CD8-positive, alpha-beta memory T cell (primary cell): ENCODE data around the gene TRH. TPM values are rescaled to one million over a fixed set of nuclear protein-coding genes. Genes with fewer than 3 reads are reported as not detected.
A peak's percentile ranks its signal among the peaks of the same experiment; 100 is the strongest.

Experiments used
- CTCF ChIA-PET: fragments of 350-600 bp; sonication (Branson Sonifier 250); formaldehyde crosslinking; loops from one replicate; lab custom pipeline; 2021; ENCODE audit warnings: antibody characterized with exemption; lab: Charles Lee
- POLR2A ChIA-PET: fragments of 350-600 bp; sonication (Branson Sonifier 250); formaldehyde crosslinking; loops from one replicate; lab custom pipeline; 2021; ENCODE audit warnings: antibody characterized with exemption; lab: Charles Lee
- DNase-seq, 5 donors: peaks; one replicate each; pipeline versions ENCODE4 v3.0.0 to v3.0.0-alpha.2; 2020 to 2022; ENCODE audit warnings: mixed read lengths in 1 of 5
- H3K27ac ChIP-seq: one replicate; pipeline ENCODE4 v1.7.0; 2013; ENCODE audit warnings: low read depth, mild to moderate bottlenecking, low read length, moderate library complexity
- H3K27me3 ChIP-seq: 2 replicates; pipeline ENCODE4 v1.7.0; 2013; ENCODE audit warnings: low read length, mild to moderate bottlenecking; ENCODE audit not compliant: insufficient read depth, poor library complexity, severe bottlenecking
- H3K36me3 ChIP-seq: 2 replicates; pipeline ENCODE4 v1.7.0; 2013; ENCODE audit warnings: mild to moderate bottlenecking, low read length, moderate library complexity; ENCODE audit not compliant: insufficient read depth
- H3K4me1 ChIP-seq: 2 replicates; pipeline ENCODE4 v1.7.0; 2013; ENCODE audit warnings: mild to moderate bottlenecking, low read length, moderate library complexity; ENCODE audit not compliant: insufficient read depth
- H3K4me3 ChIP-seq: 2 replicates; pipeline ENCODE4 v1.7.0; 2013; ENCODE audit warnings: mild to moderate bottlenecking, low read length
- H3K9me3 ChIP-seq: 2 replicates; pipeline ENCODE4 v1.7.0; 2013; ENCODE audit warnings: mild to moderate bottlenecking, low read length
- H3K27ac Mint-ChIP-seq, 8 donors: one replicate each; pipeline ENCODE4 v1.8.0; 2020 to 2021; ENCODE audit warnings: mixed read lengths in 8 of 8, mild to moderate bottlenecking in 6 of 8, inconsistent platforms in 3 of 8, moderate library complexity in 3 of 8
- H3K27me3 Mint-ChIP-seq, 2 donors: one replicate each; pipeline ENCODE4 v1.8.0; 2020 to 2021; ENCODE audit warnings: mixed read lengths in 2 of 2, mild to moderate bottlenecking in 1 of 2, moderate library complexity in 1 of 2
- H3K36me3 Mint-ChIP-seq, 3 donors: one replicate each; pipeline ENCODE4 v1.8.0; 2020 to 2021; ENCODE audit warnings: mixed read lengths in 3 of 3, inconsistent platforms in 1 of 3, mild to moderate bottlenecking in 1 of 3
- H3K4me1 Mint-ChIP-seq, 3 donors: one replicate each; pipeline ENCODE4 v1.8.0; 2020 to 2021; ENCODE audit warnings: mixed read lengths in 3 of 3, inconsistent platforms in 1 of 3, mild to moderate bottlenecking in 1 of 3
- H3K4me3 Mint-ChIP-seq, 7 donors: one replicate each; pipeline ENCODE4 v1.8.0; 2020 to 2021; ENCODE audit warnings: mixed read lengths in 7 of 7, mild to moderate bottlenecking in 6 of 7, moderate library complexity in 4 of 7, inconsistent platforms in 2 of 7
- H3K9me3 Mint-ChIP-seq, 5 donors: one replicate each; pipeline ENCODE4 v1.8.0; 2020 to 2022; ENCODE audit warnings: mixed read lengths in 5 of 5, mild to moderate bottlenecking in 3 of 5, moderate library complexity in 2 of 5, inconsistent platforms in 1 of 5
- polyA plus RNA-seq: library from polyadenylated mRNA; unstranded; fragments of 300-500 nt; fragmentation: Illumina TruSeq; gene quantifications from one replicate; pipeline ENCODE4 v1.2.3, GENCODE V29; 2021
- total RNA-seq, 2 experiments: library from RNA; stranded (reverse); gene quantifications; one replicate each; pipeline ENCODE4 v1.2.3, GENCODE V29; 2021

The TRH gene
- total and polyA plus RNA-seq, 3 experiments from 2014 or later: not detected

DNA sequence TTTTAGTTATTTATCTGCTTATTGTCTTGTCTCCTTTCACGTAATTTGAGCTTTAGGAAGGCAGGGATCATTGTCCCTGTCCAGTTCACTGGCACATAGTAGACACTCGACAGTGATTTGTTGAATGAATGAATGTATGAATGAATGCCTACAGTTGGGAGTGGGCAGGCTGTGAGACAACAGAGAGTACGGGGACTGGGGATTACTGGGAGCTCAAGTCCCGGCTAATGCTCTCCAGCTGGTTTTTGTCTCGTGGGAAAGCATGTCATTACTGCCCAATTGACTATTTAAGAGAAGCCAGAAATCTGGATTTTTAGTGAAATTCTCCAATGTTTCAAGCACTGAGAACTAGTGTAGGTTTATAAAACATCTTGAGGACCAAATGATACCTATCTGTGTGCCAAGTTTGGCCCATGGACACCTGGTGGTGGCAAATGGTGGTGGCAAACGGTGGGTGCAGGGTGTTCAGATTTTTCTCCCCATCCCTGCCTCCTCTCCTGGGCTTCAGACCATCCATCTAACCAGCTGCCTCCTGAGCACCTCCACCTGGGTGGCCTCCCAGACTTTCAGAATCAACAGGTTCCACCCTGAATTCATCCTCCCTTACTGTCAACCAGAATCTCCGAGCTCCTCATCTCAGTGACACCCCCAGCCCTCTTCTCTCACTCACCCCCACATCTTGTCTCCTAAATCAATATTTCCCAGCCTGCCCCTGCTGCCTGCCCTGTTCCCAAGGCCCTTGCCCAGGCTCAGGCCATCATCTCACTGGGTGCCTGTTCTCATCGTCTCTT is 36.2 kb upstream of the TRH start:
- no peak overlapping the region for H3K4me3 ChIP-seq
- no peaks in the 10 kb centered on the region for H3K9me3 ChIP-seq
- no peaks in the 10 kb centered on the region for H3K27me3 ChIP-seq
- peaks cover 0 to 4% of the 10 kb centered on the region in 2 donors for H3K27me3 Mint-ChIP-seq
- H3K36me3 Mint-ChIP-seq: no peaks in the 10 kb centered on the region
- peak overlapping the region in 1 of 8 donors; percentile 8 for H3K27ac Mint-ChIP-seq
- H3K4me1 Mint-ChIP-seq: peaks cover 8 to 13% (median 12%) of the 10 kb centered on the region in 3 donors
- no peaks in the 10 kb centered on the region for H3K4me1 ChIP-seq
- POLR2A ChIA-PET: no interaction called here
- H3K9me3 Mint-ChIP-seq: no peaks in the 10 kb centered on the region
- no peak overlapping the region for H3K27ac ChIP-seq
- H3K4me3 Mint-ChIP-seq: peak overlapping the region in 2 of 7 donors; percentile 7 to 44
- no peaks in the 10 kb centered on the region for H3K36me3 ChIP-seq
- no peak for DNase-seq
- CTCF ChIA-PET: no interaction called here

DNA sequence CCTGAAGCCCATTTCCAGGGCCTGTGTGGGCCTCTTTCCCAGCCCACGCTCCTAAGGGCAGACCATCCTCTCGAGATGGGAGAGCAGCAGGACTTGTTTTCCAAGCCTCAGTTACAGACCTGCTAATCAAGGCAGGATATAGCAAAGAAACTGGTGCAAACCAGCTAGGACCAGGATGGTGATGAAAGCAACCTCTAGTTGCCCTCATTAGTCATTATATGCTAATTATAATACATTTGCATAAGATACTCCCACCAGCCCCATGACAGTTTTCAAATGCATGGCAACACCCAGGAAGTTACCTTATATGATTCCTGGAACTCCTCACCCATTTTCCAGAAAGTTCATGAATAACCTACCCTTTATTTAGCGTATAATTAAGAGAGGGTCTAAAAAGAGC is 34.4 kb upstream of the TRH start:
- Mint-ChIP-seq H3K4me3 (no peak overlapping the region), H3K36me3 (no peaks in the 10 kb centered on the region), H3K4me1 (peaks cover 5 to 10% (median 9%) of the 10 kb centered on the region in 3 donors), H3K27me3 (peaks cover 2 to 11% of the 10 kb centered on the region in 2 donors), H3K9me3 (no peaks in the 10 kb centered on the region), H3K27ac (no peak overlapping the region)
- CTCF ChIA-PET: no interaction called here
- no peak for DNase-seq
- H3K27ac ChIP-seq: no peak overlapping the region
- H3K9me3 ChIP-seq: no peaks in the 10 kb centered on the region
- no peaks in the 10 kb centered on the region for H3K4me1 ChIP-seq
- no peak overlapping the region for H3K4me3 ChIP-seq
- H3K36me3 ChIP-seq: no peaks in the 10 kb centered on the region
- H3K27me3 ChIP-seq: no peaks in the 10 kb centered on the region
- POLR2A ChIA-PET: no interaction called here

DNA sequence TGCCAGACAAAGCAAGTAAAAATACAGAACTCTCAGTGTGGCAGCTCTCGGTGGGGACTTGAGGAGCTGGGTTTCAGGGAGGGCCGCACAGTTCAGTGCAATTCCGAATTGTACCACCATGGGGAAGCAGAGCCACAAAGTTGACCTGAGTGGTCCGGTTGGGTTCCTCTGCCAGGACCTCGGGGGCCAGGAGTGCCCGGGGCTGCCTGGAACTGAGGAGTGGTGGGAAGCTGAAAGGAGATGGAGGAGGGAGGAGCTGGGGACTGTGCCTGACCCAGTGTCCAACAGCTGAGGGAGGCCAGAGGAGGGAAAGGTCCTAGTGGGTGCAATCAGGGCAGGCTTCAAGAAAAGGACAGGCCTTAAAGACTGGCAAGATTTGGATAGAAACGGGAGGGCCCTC is 32.2 kb upstream of the TRH start:
- Mint-ChIP-seq H3K4me3 (no peak overlapping the region), H3K4me1 (no peaks in the 10 kb centered on the region), H3K9me3 (peaks cover 0 to 5% (median 2%) of the 10 kb centered on the region in 5 donors), H3K36me3 (no peaks in the 10 kb centered on the region), H3K27ac (peak overlapping the region in 2 of 8 donors; percentile 2 to 28), H3K27me3 (peaks cover 2 to 12% of the 10 kb centered on the region in 2 donors)
- Histone ChIP-seq H3K27me3 (no peaks in the 10 kb centered on the region), H3K27ac (no peak overlapping the region), H3K4me3 (no peak overlapping the region), H3K4me1 (no peaks in the 10 kb centered on the region), H3K36me3 (no peaks in the 10 kb centered on the region), H3K9me3 (no peaks in the 10 kb centered on the region)
- POLR2A ChIA-PET: no interaction called here
- CTCF ChIA-PET: interaction anchor here (0.8 to 2.1 kb wide), 8 partner anchors 8 to 452 kb away, joined by 3 to 11 read pairs (median 3); no protein-coding TSS in a partner anchor
- peak in 1 of 5 donors; percentile 5 for DNase-seq

DNA sequence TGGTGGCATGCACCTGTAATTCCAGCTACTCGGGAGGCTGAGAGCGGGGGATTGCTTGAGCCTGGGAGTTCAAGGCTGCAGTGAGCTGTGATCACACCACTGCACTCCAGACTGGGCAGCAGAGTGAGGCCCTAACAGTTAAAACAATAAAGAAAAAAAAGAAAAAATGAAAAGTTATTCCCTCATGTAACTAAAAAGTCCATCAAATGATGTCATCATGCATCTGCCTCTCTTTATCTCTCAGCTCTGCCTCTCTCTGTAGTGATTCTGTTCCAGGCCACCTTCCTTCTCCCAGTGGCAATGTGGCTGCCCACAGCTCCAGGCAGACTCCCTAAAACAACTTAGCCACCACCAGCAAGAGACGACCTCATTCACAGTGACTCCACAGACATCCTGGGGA is 31.5 kb upstream of the TRH start:
- DNase-seq: no peak
- peaks cover 0 to 6% (median 2%) of the 10 kb centered on the region in 5 donors for H3K9me3 Mint-ChIP-seq
- ChIA-PET CTCF (interaction anchor here (0.8 to 2.1 kb wide), 5 partner anchors 7 to 315 kb away, joined by 3 to 6 read pairs (median 3); no protein-coding TSS in a partner anchor), POLR2A (no interaction called here)
- Histone ChIP-seq H3K27me3 (no peaks in the 10 kb centered on the region), H3K4me1 (no peaks in the 10 kb centered on the region), H3K9me3 (no peaks in the 10 kb centered on the region), H3K27ac (no peak overlapping the region), H3K4me3 (no peak overlapping the region), H3K36me3 (no peaks in the 10 kb centered on the region)
- no peak overlapping the region for H3K4me3 Mint-ChIP-seq
- H3K36me3 Mint-ChIP-seq: no peaks in the 10 kb centered on the region
- peaks cover 3 to 19% of the 10 kb centered on the region in 2 donors for H3K27me3 Mint-ChIP-seq
- no peaks in the 10 kb centered on the region for H3K4me1 Mint-ChIP-seq
- H3K27ac Mint-ChIP-seq: no peak overlapping the region

DNA sequence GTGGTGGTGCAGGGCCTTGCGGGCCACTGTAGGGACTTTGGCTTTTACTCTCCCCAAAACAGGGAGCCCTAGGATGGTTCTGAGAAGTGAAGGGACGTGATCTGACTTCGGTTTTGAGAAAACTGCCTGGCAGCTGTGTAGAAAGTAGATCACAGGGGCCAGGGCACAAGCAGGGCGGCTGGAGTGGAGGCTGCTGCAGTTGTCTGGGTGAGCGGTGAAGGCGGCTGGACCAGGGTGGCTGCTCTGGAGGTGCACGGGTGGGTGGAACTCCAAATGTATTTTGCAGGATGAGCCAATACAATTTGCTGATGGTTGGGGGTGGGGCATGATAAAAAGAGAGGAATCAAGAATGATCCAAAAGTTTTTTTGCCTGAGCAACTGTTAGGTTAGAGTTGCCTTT is 29.8 kb upstream of the TRH start:
- POLR2A ChIA-PET: no interaction called here

DNA sequence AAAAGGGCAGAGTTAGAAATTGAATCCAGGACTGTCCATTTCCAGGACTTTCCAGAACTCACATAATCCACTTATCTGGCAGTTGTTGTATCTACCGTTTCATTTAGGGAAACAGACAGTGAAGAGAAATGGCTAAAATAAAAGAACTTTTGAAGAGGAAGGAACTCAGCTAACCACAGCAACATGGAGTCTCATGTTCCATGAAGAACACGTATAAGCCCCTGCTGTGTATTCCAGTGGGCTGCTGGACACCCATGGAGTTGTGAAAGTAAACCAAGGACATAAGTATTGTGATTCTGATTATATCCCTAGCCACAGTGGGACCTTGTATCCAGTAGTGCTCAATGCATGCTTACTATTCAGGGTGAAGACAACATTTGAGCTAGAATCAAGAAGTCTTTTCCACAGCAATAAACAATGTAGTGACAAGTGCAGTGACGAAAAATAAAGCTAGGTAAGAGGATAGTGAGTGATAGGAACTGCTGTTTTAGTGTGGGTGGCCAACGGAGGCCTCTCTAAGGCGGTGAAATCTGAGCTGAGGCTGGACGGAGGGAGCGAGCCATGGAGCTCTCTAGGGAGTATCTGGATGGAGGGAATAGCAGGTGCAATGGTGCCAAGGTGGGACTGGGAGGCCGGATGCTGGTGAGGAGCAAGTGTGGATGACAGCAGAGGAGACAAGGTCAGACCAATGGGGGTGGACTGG is 26.8 kb upstream of the TRH start:
- Histone ChIP-seq H3K36me3 (no peaks in the 10 kb centered on the region), H3K4me1 (no peaks in the 10 kb centered on the region), H3K4me3 (no peak overlapping the region), H3K9me3 (no peaks in the 10 kb centered on the region), H3K27ac (no peak overlapping the region), H3K27me3 (no peaks in the 10 kb centered on the region)
- Mint-ChIP-seq H3K4me3 (no peak overlapping the region), H3K27me3 (peaks cover 6 to 15% of the 10 kb centered on the region in 2 donors), H3K4me1 (no peaks in the 10 kb centered on the region), H3K36me3 (no peaks in the 10 kb centered on the region), H3K27ac (no peak overlapping the region), H3K9me3 (peaks cover 0 to 6% (median 2%) of the 10 kb centered on the region in 5 donors)
- ChIA-PET POLR2A (no interaction called here), CTCF (no interaction called here)
- no peak for DNase-seq

More for the DNA sequence above, 29.8 kb upstream of the TRH start:
- Mint-ChIP-seq H3K27ac (no peak overlapping the region), H3K9me3 (peaks cover 0 to 6% (median 2%) of the 10 kb centered on the region in 5 donors), H3K36me3 (no peaks in the 10 kb centered on the region), H3K4me1 (no peaks in the 10 kb centered on the region), H3K27me3 (peaks cover 4 to 20% of the 10 kb centered on the region in 2 donors), H3K4me3 (no peak overlapping the region)
- no peaks in the 10 kb centered on the region for H3K36me3 ChIP-seq
- no peaks in the 10 kb centered on the region for H3K27me3 ChIP-seq
- H3K27ac ChIP-seq: no peak overlapping the region
- no peaks in the 10 kb centered on the region for H3K9me3 ChIP-seq
- no peaks in the 10 kb centered on the region for H3K4me1 ChIP-seq
- no peak for DNase-seq
- H3K4me3 ChIP-seq: no peak overlapping the region
- CTCF ChIA-PET: no interaction called here

DNA sequence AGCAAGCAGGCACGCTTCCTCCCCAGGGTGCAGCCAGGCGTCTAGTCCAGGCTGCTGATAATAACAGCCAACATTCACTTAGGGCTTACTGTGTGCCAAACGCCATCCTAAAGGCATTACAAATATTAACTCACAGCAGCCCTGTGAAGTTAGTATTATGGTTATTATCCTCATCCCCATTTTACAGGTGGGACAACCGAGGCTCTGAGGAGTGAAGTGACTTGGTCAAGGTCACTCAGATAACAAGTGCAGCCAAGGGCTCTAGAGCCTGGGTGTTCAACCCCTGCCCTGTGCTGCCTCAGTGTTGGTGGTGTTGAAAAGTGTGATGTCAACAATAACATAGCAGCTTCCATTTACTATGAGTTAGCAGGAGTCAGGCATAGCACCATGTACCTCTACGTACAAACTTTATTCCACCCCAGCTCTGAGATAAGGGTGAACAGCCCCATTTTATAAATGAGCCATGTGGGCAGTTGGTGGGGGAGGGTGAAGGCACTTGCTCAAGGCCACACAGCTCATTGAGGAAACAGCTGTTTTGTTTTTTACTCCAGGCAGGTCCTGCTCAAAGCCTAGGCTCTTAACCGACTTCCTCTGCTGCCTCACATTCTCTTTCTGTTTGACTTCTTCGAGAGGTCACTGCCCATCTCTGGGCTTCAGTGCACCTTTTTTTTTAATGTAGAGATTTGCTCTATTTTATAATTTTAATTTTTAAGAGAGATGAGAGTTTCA is 24.0 kb upstream of the TRH start:
- Mint-ChIP-seq H3K27ac (no peak overlapping the region), H3K4me3 (no peak overlapping the region), H3K36me3 (no peaks in the 10 kb centered on the region), H3K9me3 (peaks cover 0 to 6% (median 2%) of the 10 kb centered on the region in 5 donors), H3K27me3 (peaks cover 14 to 18% of the 10 kb centered on the region in 2 donors), H3K4me1 (no peaks in the 10 kb centered on the region)
- ChIA-PET POLR2A (no interaction called here), CTCF (interaction anchor here (0.9 to 1.0 kb wide), 2 partner anchors 8 to 16 kb away, joined by 3 read pairs; no protein-coding TSS in a partner anchor)
- Histone ChIP-seq H3K27ac (no peak overlapping the region), H3K27me3 (no peaks in the 10 kb centered on the region), H3K4me1 (no peaks in the 10 kb centered on the region), H3K36me3 (no peaks in the 10 kb centered on the region), H3K4me3 (no peak overlapping the region), H3K9me3 (no peaks in the 10 kb centered on the region)
- DNase-seq: no peak
